ENCODE measurements around the gene NGEF. TPM values are rescaled to one million over a fixed set of nuclear protein-coding genes. Genes with fewer than 3 reads are reported as not detected.

The NGEF gene
- polyA plus RNA-seq, 1 experiment, result 0.10 TPM

DNA sequence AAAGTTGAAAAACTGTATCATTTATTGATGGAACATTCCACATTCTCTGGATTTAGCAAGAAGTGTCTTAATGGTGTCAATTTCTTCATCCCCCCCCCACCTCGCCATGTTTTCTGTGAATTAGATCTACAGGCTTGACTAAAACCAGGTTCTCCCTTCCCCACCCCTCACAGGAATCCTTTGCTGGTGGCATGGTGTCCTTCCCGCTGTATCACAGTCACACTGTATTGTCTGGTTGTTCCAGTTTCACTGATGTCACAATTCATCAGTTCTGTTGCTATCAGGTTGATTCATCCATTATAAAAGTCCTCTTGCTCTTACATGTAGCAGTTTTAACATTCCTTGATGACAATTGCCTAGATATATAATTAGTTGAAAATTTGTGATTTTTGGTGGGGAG, 149.1 kb downstream of the NGEF start:
- H3K4me3 ChIP-seq (ENCODE audit: low read depth, low read length), result no peak overlapping the region
- CTCF ChIA-PET, result no interaction called here
- no peaks in the 10 kb centered on the region for H3K9me3 ChIP-seq (ENCODE audit: control insufficient read depth, insufficient read depth, low read length)
- H3K27ac ChIP-seq (ENCODE audit: low read depth, low read length), result no peak overlapping the region
- H3K27me3 ChIP-seq (ENCODE audit: control insufficient read depth, insufficient read depth, low read length), result no peaks in the 10 kb centered on the region
- TF ChIP-seq, protein P1, sequence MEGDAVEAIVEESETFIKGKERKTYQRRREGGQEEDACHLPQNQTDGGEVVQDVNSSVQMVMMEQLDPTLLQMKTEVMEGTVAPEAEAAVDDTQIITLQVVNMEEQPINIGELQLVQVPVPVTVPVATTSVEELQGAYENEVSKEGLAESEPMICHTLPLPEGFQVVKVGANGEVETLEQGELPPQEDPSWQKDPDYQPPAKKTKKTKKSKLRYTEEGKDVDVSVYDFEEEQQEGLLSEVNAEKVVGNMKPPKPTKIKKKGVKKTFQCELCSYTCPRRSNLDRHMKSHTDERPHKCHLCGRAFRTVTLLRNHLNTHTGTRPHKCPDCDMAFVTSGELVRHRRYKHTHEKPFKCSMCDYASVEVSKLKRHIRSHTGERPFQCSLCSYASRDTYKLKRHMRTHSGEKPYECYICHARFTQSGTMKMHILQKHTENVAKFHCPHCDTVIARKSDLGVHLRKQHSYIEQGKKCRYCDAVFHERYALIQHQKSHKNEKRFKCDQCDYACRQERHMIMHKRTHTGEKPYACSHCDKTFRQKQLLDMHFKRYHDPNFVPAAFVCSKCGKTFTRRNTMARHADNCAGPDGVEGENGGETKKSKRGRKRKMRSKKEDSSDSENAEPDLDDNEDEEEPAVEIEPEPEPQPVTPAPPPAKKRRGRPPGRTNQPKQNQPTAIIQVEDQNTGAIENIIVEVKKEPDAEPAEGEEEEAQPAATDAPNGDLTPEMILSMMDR (IDR thresholded peaks at IDR 0.05; ENCODE audit: low read depth, low read length), result no peak
- DNase-seq (ENCODE audit: low read depth, low spot score), result no peak
- POLR2A ChIA-PET, result no interaction called here

- ChIA-PET POLR2A (no interaction called here), CTCF (interaction anchor here (0.6 to 1.7 kb wide), 2 partner anchors 9 to 390 kb away, joined by 3 to 5 read pairs; no protein-coding TSS in a partner anchor)
- H3K27ac ChIP-seq (ENCODE audit: low read depth, low read length), result no peak overlapping the region
- H3K9me3 ChIP-seq (ENCODE audit: control insufficient read depth, insufficient read depth, low read length), result no peaks in the 10 kb centered on the region
- TF ChIP-seq, protein P1 (IDR thresholded peaks at IDR 0.05; ENCODE audit: low read depth, low read length), result no peak
- H3K4me3 ChIP-seq (ENCODE audit: low read depth, low read length), result no peak overlapping the region
- no peak for DNase-seq (ENCODE audit: low read depth, low spot score)
- H3K27me3 ChIP-seq (ENCODE audit: control insufficient read depth, insufficient read depth, low read length), result no peaks in the 10 kb centered on the region
Observed at GRCh38 chr2:232861353-232861752, 151.7 kb downstream of the NGEF start.

DNA sequence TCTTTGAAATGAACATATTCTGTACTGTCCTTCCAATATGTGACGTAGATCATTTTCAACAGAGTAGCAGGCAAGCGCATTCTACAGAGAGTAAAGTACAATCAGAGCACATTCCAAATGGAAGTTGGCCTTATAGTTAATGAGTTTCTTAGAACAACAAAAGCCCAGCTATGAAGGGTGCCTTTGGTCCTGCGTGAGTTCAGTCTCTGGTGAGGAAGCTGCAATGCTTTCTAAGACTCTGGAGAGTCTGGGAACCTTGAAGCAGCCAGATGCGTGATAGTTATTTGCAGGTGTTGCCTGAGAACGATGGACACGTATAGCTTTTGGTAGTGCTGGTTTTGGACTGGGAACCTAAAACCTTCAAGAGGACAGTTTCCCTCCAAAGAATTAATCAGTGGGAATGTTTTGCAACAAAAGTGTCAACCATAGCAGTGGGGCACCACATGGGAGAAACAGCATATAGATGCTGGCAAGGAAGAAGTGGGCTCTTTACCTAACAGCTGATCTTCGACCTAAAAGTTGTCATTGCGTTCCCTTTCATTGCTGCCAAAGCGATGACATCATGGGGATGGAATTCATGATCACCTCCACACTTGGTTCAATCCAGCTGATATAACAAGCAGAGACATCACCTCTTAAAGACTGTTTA, 152.3 kb downstream of the NGEF start:
- ChIA-PET POLR2A (no interaction called here), CTCF (interaction anchor here (1.9 kb wide), 1 partner anchor 390 kb away, joined by 5 read pairs; no protein-coding TSS in a partner anchor)
- Histone ChIP-seq H3K27me3 (ENCODE audit: control insufficient read depth, insufficient read depth, low read length) (no peaks in the 10 kb centered on the region), H3K4me3 (ENCODE audit: low read depth, low read length) (no peak overlapping the region), H3K27ac (ENCODE audit: low read depth, low read length) (no peak overlapping the region), H3K9me3 (ENCODE audit: control insufficient read depth, insufficient read depth, low read length) (no peaks in the 10 kb centered on the region)
- TF ChIP-seq, protein P1 (IDR thresholded peaks at IDR 0.05; ENCODE audit: low read depth, low read length), result no peak
- no peak for DNase-seq (ENCODE audit: low read depth, low spot score)

DNA sequence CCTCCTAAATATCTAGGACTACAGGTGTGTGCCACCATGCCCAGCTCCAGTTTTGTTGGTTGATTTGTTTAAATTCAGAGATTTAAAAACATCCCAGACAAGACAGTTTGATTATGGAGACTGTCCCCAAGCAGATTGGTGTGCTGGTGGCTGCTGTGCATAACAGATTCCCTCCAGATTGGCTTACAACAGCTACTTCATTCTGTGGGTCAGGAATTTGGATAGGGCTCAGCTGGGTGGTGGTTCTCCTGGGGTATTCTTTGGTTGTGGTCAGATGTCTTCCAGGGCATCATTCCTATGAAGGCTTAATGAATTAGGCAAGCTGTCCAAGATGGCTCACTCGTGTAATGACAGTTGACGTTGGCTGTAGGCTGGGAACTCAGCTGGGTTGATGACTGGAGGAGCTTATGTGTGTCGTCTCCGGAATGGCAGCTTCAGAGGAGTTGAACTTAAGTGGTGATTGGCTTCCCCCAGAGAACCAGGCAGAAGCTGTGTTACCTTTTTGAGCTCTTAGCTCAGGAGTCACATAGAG, 153.6 kb downstream of the NGEF start:
- POLR2A ChIA-PET, result no interaction called here
- Histone ChIP-seq H3K27me3 (ENCODE audit: control insufficient read depth, insufficient read depth, low read length) (no peaks in the 10 kb centered on the region), H3K9me3 (ENCODE audit: control insufficient read depth, insufficient read depth, low read length) (no peaks in the 10 kb centered on the region), H3K4me3 (ENCODE audit: low read depth, low read length) (no peak overlapping the region), H3K27ac (ENCODE audit: low read depth, low read length) (no peak overlapping the region)
- CTCF ChIA-PET, result interaction anchor here (0.6 to 1.9 kb wide), 3 partner anchors 43 to 391 kb away, joined by 5 to 13 read pairs (median 7); no protein-coding TSS in a partner anchor
- TF ChIP-seq, protein P1 (IDR thresholded peaks at IDR 0.05; ENCODE audit: low read depth, low read length), result no peak
- DNase-seq (ENCODE audit: low read depth, low spot score), result no peak

- Histone ChIP-seq H3K4me3 (ENCODE audit: low read depth, low read length) (no peak overlapping the region), H3K27ac (ENCODE audit: low read depth, low read length) (no peak overlapping the region), H3K9me3 (ENCODE audit: control insufficient read depth, insufficient read depth, low read length) (no peaks in the 10 kb centered on the region), H3K27me3 (ENCODE audit: control insufficient read depth, insufficient read depth, low read length) (no peaks in the 10 kb centered on the region)
- CTCF ChIA-PET, result interaction anchor here (3.0 kb wide), 1 partner anchor 197 kb away, joined by 15 read pairs; no protein-coding TSS in a partner anchor
- POLR2A ChIA-PET, result no interaction called here
- TF ChIP-seq, protein P1 (IDR thresholded peaks at IDR 0.05; ENCODE audit: low read depth, low read length), result no peak
- no peak for DNase-seq (ENCODE audit: low read depth, low spot score)
Observed at GRCh38 chr2:232857158-232857563, 155.9 kb downstream of the NGEF start.

All from AG04450 (cell line).